K562 (cell line): Measurements from ENCODE around the gene PTGES3. TPM values are rescaled to one million over a fixed set of nuclear protein-coding genes. Genes with fewer than 3 reads are reported as not detected.

Experiments used
- ADNP ChIP-seq: fragments of 200-800 bp; sonication (Bioruptor generic); IDR thresholded peaks from 2 replicates; pipeline ENCODE4 v1.6.1; 2016; ENCODE audit warnings: missing genetic modification characterization, missing compliant biosample characterization
- EP400 ChIP-seq: fragments of 450-650 bp; IDR thresholded peaks from 2 replicates; pipeline ENCODE4 v1.6.1; 2017; ENCODE audit warnings: antibody characterized with exemption, mild to moderate bottlenecking, moderate library complexity
- FOXA1 ChIP-seq: fragments of 450-650 bp; IDR thresholded peaks from 2 replicates; pipeline ENCODE4 v1.6.1; 2016; ENCODE audit warnings: mild to moderate bottlenecking, borderline replicate concordance
- KDM1A ChIP-seq, 2 experiments: fragments of 450-650 bp; IDR thresholded peaks; 2 replicates each; pipeline ENCODE4 v1.6.1; 2016; ENCODE audit warnings: mild to moderate bottlenecking in 2 of 2
- KLF16 ChIP-seq: IDR thresholded peaks from 2 replicates; pipeline ENCODE4 v1.6.1; 2016; ENCODE audit warnings: antibody characterized with exemption
- LCOR ChIP-seq: sonication (generic); formaldehyde crosslinking; IDR thresholded peaks from 2 replicates; pipeline ENCODE4 v1.8.0; 2022; ENCODE audit warnings: mild to moderate bottlenecking, missing genetic modification reagents
- NELFE ChIP-seq: IDR thresholded peaks from 2 replicates; pipeline ENCODE4 v1.6.1; 2011; ENCODE audit warnings: mild to moderate bottlenecking; ENCODE audit not compliant: insufficient read depth, insufficient read length
- NKRF ChIP-seq: fragments of 450-650 bp; IDR thresholded peaks from 2 replicates; pipeline ENCODE4 v1.6.1; 2016; ENCODE audit warnings: borderline replicate concordance
- USF1 ChIP-seq: sonication (generic); formaldehyde crosslinking; IDR thresholded peaks from 2 replicates; pipeline ENCODE4 v1.9.0; 2022; ENCODE audit warnings: mild to moderate bottlenecking, missing genetic modification reagents
- ZNF239 ChIP-seq: fragments of 250-450 bp; sonication (Bioruptor Pico); IDR thresholded peaks from 2 replicates; pipeline ENCODE4 v1.4.0; 2020; ENCODE audit warnings: mild to moderate bottlenecking
- ZNF311 ChIP-seq: fragments of 250-450 bp; sonication (Bioruptor Pico); IDR thresholded peaks from 2 replicates; pipeline ENCODE4 v1.4.0; 2020; ENCODE audit warnings: mild to moderate bottlenecking, moderate library complexity
- polyA plus RNA-seq, 8 experiments: library from polyadenylated mRNA; depleted of rRNA in 4 of 8; stranded (reverse) in 5 of 8; unstranded in 3 of 8; fragments of >200 nt; fragmentation: Nextera tagmentation in 2 of 8; fragmentation: Illumina TruSeq in 1 of 8; extraction: Ambion mirVana in 2 of 8; extraction: Trizol in 1 of 8; gene quantifications; 2 replicates each; pipeline versions ENCODE4 v1.2.1 to v1.2.3, GENCODE V29; 2011 to 2014; ENCODE audit warnings: inconsistent platforms in 1 of 8, missing spikeins in 1 of 8
- total RNA-seq, 7 experiments: library from RNA; depleted of rRNA in 6 of 7; stranded (reverse); fragments of >200 nt in 6 of 7; fragmentation: Illumina TruSeq in 2 of 7; extraction: Trizol in 2 of 7; gene quantifications; 2 replicates each; pipeline versions ENCODE4 v1.2.1 to v1.2.3, GENCODE V29; 2011 to 2021; ENCODE audit warnings: low replicate concordance in 1 of 7
- TF ChIP-seq, protein P1 (sequence below), 2 experiments: IDR thresholded peaks in 1 of 2; conservative IDR thresholded peaks in 1 of 2; 2 replicates each; pipeline ENCODE4 v1.6.1; 2016; ENCODE audit warnings: low read depth in 2 of 2, mild to moderate bottlenecking in 1 of 2, missing compliant biosample characterization in 1 of 2, missing genetic modification characterization in 1 of 2, moderate library complexity in 1 of 2
- TF ChIP-seq, protein P2 (sequence below), 2 experiments: fragments of 450-650 bp; formaldehyde crosslinking in 1 of 2; IDR thresholded peaks; 2 replicates each; pipeline versions ENCODE4 v1.4.0 to v1.6.1; 2014 to 2020; ENCODE audit warnings: mild to moderate bottlenecking in 2 of 2, borderline replicate concordance in 1 of 2, low read depth in 1 of 2

PTGES3 gene
- total and polyA plus RNA-seq, 9 of the 15 experiments (the other 6 are each of a cell fraction or from before 2014, with no cell fraction given), result 163 to 501 (median 213) TPM

DNA sequence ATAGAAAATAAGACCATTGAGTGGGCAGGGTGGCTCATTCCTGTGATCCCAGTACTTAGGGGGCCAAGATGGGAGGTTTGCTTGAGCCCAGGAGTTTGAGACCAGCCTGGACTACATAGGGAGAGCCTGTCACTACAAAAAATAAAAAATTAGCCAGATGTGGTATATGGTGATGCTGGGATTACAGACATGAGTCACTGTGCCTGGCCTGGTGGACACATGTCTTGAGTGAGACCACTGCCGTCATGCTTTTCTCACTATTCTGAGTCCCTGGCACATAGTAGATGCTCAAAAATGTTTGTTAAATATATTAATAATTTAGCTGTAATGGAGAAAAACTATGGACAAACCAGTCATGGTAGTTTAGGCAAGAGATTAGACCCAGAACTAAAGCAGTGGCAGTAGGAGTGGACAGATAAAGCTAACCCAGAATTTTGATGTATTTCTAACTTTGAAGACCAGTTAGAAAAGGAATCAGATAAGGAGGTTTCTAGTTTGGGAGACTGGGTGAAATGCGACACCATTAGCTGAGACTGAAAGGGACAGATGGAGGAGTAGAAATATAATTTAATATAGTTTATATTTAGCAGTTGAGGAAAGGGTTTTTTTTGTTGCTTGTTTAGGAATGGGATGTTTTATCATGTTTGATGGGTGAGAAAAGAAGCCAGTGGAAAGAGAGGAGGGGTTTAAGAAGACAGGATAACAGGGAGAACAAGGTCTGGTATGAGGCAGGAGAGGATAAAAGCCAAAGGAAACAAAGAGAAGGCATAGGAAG is 7.4 kb upstream of the PTGES3 start (continued):
- TF ChIP-seq, protein P1, sequence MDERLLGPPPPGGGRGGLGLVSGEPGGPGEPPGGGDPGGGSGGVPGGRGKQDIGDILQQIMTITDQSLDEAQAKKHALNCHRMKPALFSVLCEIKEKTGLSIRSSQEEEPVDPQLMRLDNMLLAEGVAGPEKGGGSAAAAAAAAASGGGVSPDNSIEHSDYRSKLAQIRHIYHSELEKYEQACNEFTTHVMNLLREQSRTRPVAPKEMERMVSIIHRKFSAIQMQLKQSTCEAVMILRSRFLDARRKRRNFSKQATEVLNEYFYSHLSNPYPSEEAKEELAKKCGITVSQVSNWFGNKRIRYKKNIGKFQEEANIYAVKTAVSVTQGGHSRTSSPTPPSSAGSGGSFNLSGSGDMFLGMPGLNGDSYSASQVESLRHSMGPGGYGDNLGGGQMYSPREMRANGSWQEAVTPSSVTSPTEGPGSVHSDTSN (CRISPR knock-in tag; IDR thresholded peaks at IDR 0.05; ENCODE audit: low read depth), result no peak
- TF ChIP-seq, protein P1 (tag; conservative IDR thresholded peaks at IDR 0.05; ENCODE audit: low read depth), result 0 out of 2 replicates have a peak, but pooled peaks have one; percentile 10
- TF ChIP-seq ZNF311 (CRISPR knock-in tag) (no peak), USF1 (no peak), NKRF (no peak), KDM1A (IDR thresholded peaks at IDR 0.05) (peak; percentile 18 to 19; a peak in 1 of 4 replicates), LCOR (CRISPR knock-in tag) (no peak), NELFE (no peak), KLF16 (no peak), FOXA1 (no peak), ADNP (tag) (0 out of 2 replicates have a peak, but pooled peaks have one; percentile 36), ZNF239 (CRISPR knock-in tag) (no peak), EP400 (peak; percentile 59)
- TF ChIP-seq, protein P2, sequence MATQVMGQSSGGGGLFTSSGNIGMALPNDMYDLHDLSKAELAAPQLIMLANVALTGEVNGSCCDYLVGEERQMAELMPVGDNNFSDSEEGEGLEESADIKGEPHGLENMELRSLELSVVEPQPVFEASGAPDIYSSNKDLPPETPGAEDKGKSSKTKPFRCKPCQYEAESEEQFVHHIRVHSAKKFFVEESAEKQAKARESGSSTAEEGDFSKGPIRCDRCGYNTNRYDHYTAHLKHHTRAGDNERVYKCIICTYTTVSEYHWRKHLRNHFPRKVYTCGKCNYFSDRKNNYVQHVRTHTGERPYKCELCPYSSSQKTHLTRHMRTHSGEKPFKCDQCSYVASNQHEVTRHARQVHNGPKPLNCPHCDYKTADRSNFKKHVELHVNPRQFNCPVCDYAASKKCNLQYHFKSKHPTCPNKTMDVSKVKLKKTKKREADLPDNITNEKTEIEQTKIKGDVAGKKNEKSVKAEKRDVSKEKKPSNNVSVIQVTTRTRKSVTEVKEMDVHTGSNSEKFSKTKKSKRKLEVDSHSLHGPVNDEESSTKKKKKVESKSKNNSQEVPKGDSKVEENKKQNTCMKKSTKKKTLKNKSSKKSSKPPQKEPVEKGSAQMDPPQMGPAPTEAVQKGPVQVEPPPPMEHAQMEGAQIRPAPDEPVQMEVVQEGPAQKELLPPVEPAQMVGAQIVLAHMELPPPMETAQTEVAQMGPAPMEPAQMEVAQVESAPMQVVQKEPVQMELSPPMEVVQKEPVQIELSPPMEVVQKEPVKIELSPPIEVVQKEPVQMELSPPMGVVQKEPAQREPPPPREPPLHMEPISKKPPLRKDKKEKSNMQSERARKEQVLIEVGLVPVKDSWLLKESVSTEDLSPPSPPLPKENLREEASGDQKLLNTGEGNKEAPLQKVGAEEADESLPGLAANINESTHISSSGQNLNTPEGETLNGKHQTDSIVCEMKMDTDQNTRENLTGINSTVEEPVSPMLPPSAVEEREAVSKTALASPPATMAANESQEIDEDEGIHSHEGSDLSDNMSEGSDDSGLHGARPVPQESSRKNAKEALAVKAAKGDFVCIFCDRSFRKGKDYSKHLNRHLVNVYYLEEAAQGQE (IDR thresholded peaks at IDR 0.05; ENCODE audit: borderline replicate concordance), result no peak
- TF ChIP-seq, protein P2 (CRISPR knock-in tag; IDR thresholded peaks at IDR 0.05; ENCODE audit: low read depth), result no peak
